Tibial nerve (tissue), 4 donors: ENCODE data around the gene SYNPO2. TPM values are rescaled to one million over a fixed set of nuclear protein-coding genes. Genes with fewer than 3 reads are reported as not detected.

Experiments
- DNase-seq, 2 donors: peaks; one replicate each; pipeline ENCODE4 v3.0.0-alpha.2; 2019; ENCODE audit warnings: low spot score in 2 of 2
- H3K27ac ChIP-seq, 4 donors: fragments of 200-600 bp; sonication (generic) in 3 of 4; one replicate each; pipeline ENCODE4 v1.5.1; 2017 to 2019; ENCODE audit warnings: mild to moderate bottlenecking in 1 of 4
- H3K27me3 ChIP-seq, 2 donors: fragments of 200-600 bp; sonication (generic) in 1 of 2; one replicate each; pipeline versions ENCODE4 v1.5.1 to v1.6.0; 2017 to 2019
- H3K36me3 ChIP-seq, 3 donors: fragments of 200-600 bp; sonication (generic); one replicate each; pipeline ENCODE4 v1.5.1; 2018 to 2019
- H3K4me1 ChIP-seq, 4 donors: fragments of 200-600 bp; sonication (generic) in 3 of 4; one replicate each; pipeline ENCODE4 v1.5.1; 2017 to 2019
- H3K4me3 ChIP-seq, 4 donors: fragments of 200-600 bp; sonication (generic) in 3 of 4; one replicate each; pipeline ENCODE4 v1.5.1; 2017 to 2019; ENCODE audit warnings: mild to moderate bottlenecking in 1 of 4, moderate library complexity in 1 of 4
- H3K9me3 ChIP-seq, 4 donors: fragments of 200-600 bp; sonication (generic) in 3 of 4; one replicate each; pipeline ENCODE4 v1.5.1; 2017 to 2019
- CTCF ChIP-seq, 5 experiments: fragments of 200-600 bp in 3 of 5; fragments of 450-650 bp in 2 of 5; sonication (generic) in 3 of 5; IDR thresholded peaks; one replicate each; pipeline ENCODE4 v1.5.1; 2016 to 2019; ENCODE audit warnings: antibody characterized with exemption in 5 of 5, mild to moderate bottlenecking in 3 of 5, moderate library complexity in 2 of 5
- EP300 ChIP-seq, 2 donors: sonication (generic); formaldehyde crosslinking; IDR thresholded peaks; one replicate each; pipeline ENCODE4 v1.6.1; 2017; ENCODE audit warnings: antibody characterized with exemption in 2 of 2, mild to moderate bottlenecking in 1 of 2
- POLR2A ChIP-seq, 2 donors: fragments of 450-650 bp; IDR thresholded peaks; one replicate each; pipeline ENCODE4 v1.6.1; 2017; ENCODE audit warnings: antibody characterized with exemption in 2 of 2, mild to moderate bottlenecking in 2 of 2, moderate library complexity in 2 of 2
- WGBS, 2 donors: methylation state at CpG; one replicate each; pipeline ENCODE4 v1.1.5; 2018; 5-methylcytosine and 5-hydroxymethylcytosine counted together
- total RNA-seq, 4 donors: library from RNA; depleted of rRNA; stranded (reverse); fragments of >200 nt; gene quantifications; one replicate each; pipeline ENCODE4 v1.1.0, GENCODE V29; 2016

The SYNPO2 gene
- total RNA-seq, 4 donors from 2014 or later, result 118 to 177 (median 138) TPM

- peaks cover 0 to 55% (median 17%) of the 10 kb centered on the region in 4 donors for H3K4me1 ChIP-seq
- 34 to 51% methylated on average over 4 of the region's 4 CpGs for WGBS, 2 donors
- DNase-seq, result no peak
Observed at GRCh38 chr4:118953276-118953675, 64.6 kb downstream of the SYNPO2 start.

DNA sequence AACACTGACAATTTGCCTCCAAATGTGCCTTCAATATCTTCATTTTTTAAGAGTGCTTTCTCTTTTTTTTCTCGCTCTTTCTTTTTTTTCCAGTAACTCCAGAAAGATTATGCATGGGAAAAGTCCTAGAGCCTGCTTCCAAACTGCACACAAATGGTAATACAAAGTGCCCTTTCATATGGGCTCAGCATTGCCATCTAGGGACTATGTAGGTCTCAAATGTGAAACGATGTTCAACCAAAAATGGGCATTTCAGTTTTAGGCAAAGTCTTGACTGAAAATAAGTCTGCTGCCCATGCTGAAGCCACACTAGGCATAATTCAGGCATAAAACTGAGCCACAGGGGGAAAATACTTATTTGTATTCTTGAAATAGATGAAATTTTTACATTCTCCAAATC, 65.6 kb downstream of the SYNPO2 start:
- Histone ChIP-seq H3K4me3 (peak overlapping the region in 1 of 4 donors; percentile 14), H3K4me1 (peaks cover 0 to 62% (median 17%) of the 10 kb centered on the region in 4 donors)
- TF ChIP-seq POLR2A (IDR thresholded peaks at IDR 0.05) (no peak), CTCF (IDR thresholded peaks at IDR 0.05) (peak in 2 of 5 experiments; percentile 10 to 19), EP300 (IDR thresholded peaks at IDR 0.05) (peak in 1 of 2 donors; percentile 26)

More at GRCh38 chr4:118953276-118953675, 64.6 kb downstream of the SYNPO2 start:
- Histone ChIP-seq H3K27ac (peak overlapping the region in 2 of 4 donors; percentile 69 to 74), H3K36me3 (no peaks in the 10 kb centered on the region), H3K4me3 (no peak overlapping the region), H3K9me3 (no peaks in the 10 kb centered on the region), H3K27me3 (no peaks in the 10 kb centered on the region)
- TF ChIP-seq CTCF (IDR thresholded peaks at IDR 0.05) (no peak), POLR2A (IDR thresholded peaks at IDR 0.05) (no peak), EP300 (IDR thresholded peaks at IDR 0.05) (no peak)

GRCh38 chr4:118955515-118955914, 66.9 kb downstream of the SYNPO2 start:
- no peak overlapping the region for H3K4me3 ChIP-seq
- peaks cover 0 to 68% (median 17%) of the 10 kb centered on the region in 4 donors for H3K4me1 ChIP-seq
- WGBS, 2 donors, result 34 to 43% methylated on average over 3 of the region's 3 CpGs

More for the DNA sequence above, 65.6 kb downstream of the SYNPO2 start:
- Histone ChIP-seq H3K36me3 (no peaks in the 10 kb centered on the region), H3K27me3 (no peaks in the 10 kb centered on the region), H3K9me3 (no peaks in the 10 kb centered on the region), H3K27ac (peak overlapping the region; percentile 45 to 74 (median 66))
- DNase-seq, result no peak
- 33 to 41% methylated on average over 2 of the region's 2 CpGs for WGBS, 2 donors

GRCh38 chr4:118957722-118958445, 69.2 kb downstream of the SYNPO2 start:
- H3K4me3 ChIP-seq, result no peak overlapping the region
- peak overlapping the region in 2 of 4 donors; percentile 52 to 80 for H3K27ac ChIP-seq
- DNase-seq, result peak in 1 of 2 donors; percentile 32
- no peak for TF ChIP-seq CTCF (IDR thresholded peaks at IDR 0.05)
- no peak for TF ChIP-seq POLR2A (IDR thresholded peaks at IDR 0.05)
- peak in 1 of 2 donors; percentile 26 for TF ChIP-seq EP300 (IDR thresholded peaks at IDR 0.05)
- no peaks in the 10 kb centered on the region for H3K36me3 ChIP-seq
- 40 to 44% methylated on average over 10 of the region's 10 CpGs for WGBS, 2 donors
- H3K4me1 ChIP-seq, result peaks cover 0 to 71% (median 18%) of the 10 kb centered on the region in 4 donors
- no peaks in the 10 kb centered on the region for H3K9me3 ChIP-seq
- H3K27me3 ChIP-seq, result no peaks in the 10 kb centered on the region

More at GRCh38 chr4:118955515-118955914, 66.9 kb downstream of the SYNPO2 start:
- TF ChIP-seq EP300 (IDR thresholded peaks at IDR 0.05) (peak in 1 of 2 donors; percentile 42), CTCF (IDR thresholded peaks at IDR 0.05) (no peak)
- Histone ChIP-seq H3K36me3 (no peaks in the 10 kb centered on the region), H3K27ac (peak overlapping the region; percentile 31 to 74 (median 66)), H3K9me3 (no peaks in the 10 kb centered on the region), H3K27me3 (no peaks in the 10 kb centered on the region)
- no peak for DNase-seq

- H3K4me1 ChIP-seq, result peaks cover 0 to 69% (median 22%) of the 10 kb centered on the region in 4 donors
Observed at GRCh38 chr4:118962540-118962939, 73.9 kb downstream of the SYNPO2 start.

More at GRCh38 chr4:118962540-118962939, 73.9 kb downstream of the SYNPO2 start:
- Histone ChIP-seq H3K27ac (peak overlapping the region in 2 of 4 donors; percentile 3 to 18), H3K9me3 (no peaks in the 10 kb centered on the region), H3K27me3 (no peaks in the 10 kb centered on the region), H3K36me3 (no peaks in the 10 kb centered on the region), H3K4me3 (no peak overlapping the region)
- no peak for DNase-seq
- TF ChIP-seq EP300 (IDR thresholded peaks at IDR 0.05) (peak in 1 of 2 donors; percentile 49), POLR2A (IDR thresholded peaks at IDR 0.05) (no peak)
